Hepatocyte (in vitro differentiated cells): ENCODE results near the gene ZNF48.

Source experiments
- CTCF ChIP-seq: fragments of 200-600 bp; sonication (generic); IDR thresholded peaks from 2 replicates; pipeline ENCODE4 v1.5.1; 2016; ENCODE audit warnings: antibody characterized with exemption, mild to moderate bottlenecking; ENCODE audit not compliant: poor library complexity
- EZH2 ChIP-seq: fragments of 200-600 bp; sonication (generic); IDR thresholded peaks from 2 replicates; pipeline ENCODE4 v1.6.1; 2016; ENCODE audit warnings: antibody characterized with exemption, mild to moderate bottlenecking, borderline replicate concordance
- EZH2phosphoT487 ChIP-seq: fragments of 200-600 bp; sonication (generic); IDR thresholded peaks from one replicate; pipeline ENCODE4 v1.6.1; 2018; ENCODE audit warnings: antibody characterized with exemption, mild to moderate bottlenecking, low read depth, moderate library complexity; ENCODE audit not compliant: unreplicated experiment, severe bottlenecking

GRCh38 chr16:30351001-30351441, 44.2 kb upstream of the ZNF48 start:
- TF ChIP-seq CTCF, result no peak
- no peak for TF ChIP-seq EZH2
- TF ChIP-seq EZH2phosphoT487, result no peak
